CD4-positive, alpha-beta memory T cell (primary cell): ENCODE results near the gene TMEFF2. TPM values are rescaled to one million over a fixed set of nuclear protein-coding genes. Genes with fewer than 3 reads are reported as not detected.

Source experiments
- CTCF ChIA-PET: fragments of 350-600 bp; sonication (Branson Sonifier 250); formaldehyde crosslinking; loops from one replicate; lab custom pipeline; 2021; ENCODE audit warnings: inconsistent platforms; ENCODE audit not compliant: partially characterized antibody; lab: Charles Lee
- POLR2A ChIA-PET: fragments of 350-600 bp; sonication (Branson Sonifier 250); formaldehyde crosslinking; loops from one replicate; lab custom pipeline; 2021; ENCODE audit not compliant: partially characterized antibody; lab: Charles Lee
- DNase-seq, 5 donors: peaks; one replicate each; pipeline versions ENCODE4 v3.0.0 to v3.0.0-alpha.2; 2020 to 2022; ENCODE audit warnings: mixed read lengths in 1 of 5
- H3K27ac ChIP-seq: one replicate; pipeline ENCODE4 v1.7.0; 2013; ENCODE audit warnings: low read depth, low read length
- H3K27me3 ChIP-seq: 2 replicates; pipeline ENCODE4 v1.7.0; 2013; ENCODE audit warnings: mild to moderate bottlenecking, low read length, moderate library complexity; ENCODE audit not compliant: insufficient read depth
- H3K36me3 ChIP-seq: 2 replicates; pipeline ENCODE4 v1.7.0; 2013; ENCODE audit warnings: mild to moderate bottlenecking, low read length, moderate library complexity; ENCODE audit not compliant: insufficient read depth
- H3K4me1 ChIP-seq: 2 replicates; pipeline ENCODE4 v1.7.0; 2013; ENCODE audit warnings: mild to moderate bottlenecking, low read length, moderate library complexity; ENCODE audit not compliant: insufficient read depth
- H3K4me3 ChIP-seq, 2 donors: one replicate each; pipeline ENCODE4 v1.7.0; 2013; ENCODE audit warnings: low read length in 2 of 2, mild to moderate bottlenecking in 1 of 2
- H3K9me3 ChIP-seq, 2 donors: one replicate each; pipeline ENCODE4 v1.7.0; 2013; ENCODE audit warnings: low read length in 2 of 2, control low read depth in 1 of 2; ENCODE audit not compliant: control insufficient read depth in 1 of 2
- H3K27ac Mint-ChIP-seq, 7 donors: one replicate each; pipeline ENCODE4 v1.8.0; 2020 to 2021; ENCODE audit warnings: mixed read lengths in 7 of 7, mild to moderate bottlenecking in 6 of 7, inconsistent platforms in 3 of 7, moderate library complexity in 3 of 7
- H3K27me3 Mint-ChIP-seq, 2 donors: one replicate each; pipeline ENCODE4 v1.8.0; 2020 to 2021; ENCODE audit warnings: mixed read lengths in 2 of 2
- H3K36me3 Mint-ChIP-seq, 2 donors: one replicate each; pipeline ENCODE4 v1.8.0; 2020 to 2021; ENCODE audit warnings: mixed read lengths in 2 of 2, inconsistent platforms in 1 of 2, mild to moderate bottlenecking in 1 of 2
- H3K4me1 Mint-ChIP-seq, 4 donors: one replicate each; pipeline ENCODE4 v1.8.0; 2020 to 2021; ENCODE audit warnings: mixed read lengths in 4 of 4, mild to moderate bottlenecking in 1 of 4
- H3K4me3 Mint-ChIP-seq, 8 donors: one replicate each; pipeline ENCODE4 v1.8.0; 2020 to 2021; ENCODE audit warnings: mixed read lengths in 8 of 8, mild to moderate bottlenecking in 7 of 8, moderate library complexity in 6 of 8, inconsistent platforms in 3 of 8
- H3K9me3 Mint-ChIP-seq, 8 donors: one replicate each; pipeline ENCODE4 v1.8.0; 2020 to 2021; ENCODE audit warnings: mixed read lengths in 8 of 8, mild to moderate bottlenecking in 5 of 8, inconsistent platforms in 3 of 8, moderate library complexity in 1 of 8
- intact Hi-C: fragments of 100-400 bp; cut with micrococcal nuclease; formaldehyde crosslinking; loops from one replicate; pipeline ENCODE4 v1.15.1; 2023
- polyA plus RNA-seq, 2 donors: library from polyadenylated mRNA; unstranded; fragments of 300-500 nt; fragmentation: Illumina TruSeq; gene quantifications; one replicate each; pipeline ENCODE4 v1.2.3, GENCODE V29; 2021
- total RNA-seq, 2 experiments: library from RNA; stranded (reverse); gene quantifications; one replicate each; pipeline ENCODE4 v1.2.3, GENCODE V29; 2021

Gene TMEFF2
- total and polyA plus RNA-seq, 4 experiments from 2014 or later = not detected

DNA sequence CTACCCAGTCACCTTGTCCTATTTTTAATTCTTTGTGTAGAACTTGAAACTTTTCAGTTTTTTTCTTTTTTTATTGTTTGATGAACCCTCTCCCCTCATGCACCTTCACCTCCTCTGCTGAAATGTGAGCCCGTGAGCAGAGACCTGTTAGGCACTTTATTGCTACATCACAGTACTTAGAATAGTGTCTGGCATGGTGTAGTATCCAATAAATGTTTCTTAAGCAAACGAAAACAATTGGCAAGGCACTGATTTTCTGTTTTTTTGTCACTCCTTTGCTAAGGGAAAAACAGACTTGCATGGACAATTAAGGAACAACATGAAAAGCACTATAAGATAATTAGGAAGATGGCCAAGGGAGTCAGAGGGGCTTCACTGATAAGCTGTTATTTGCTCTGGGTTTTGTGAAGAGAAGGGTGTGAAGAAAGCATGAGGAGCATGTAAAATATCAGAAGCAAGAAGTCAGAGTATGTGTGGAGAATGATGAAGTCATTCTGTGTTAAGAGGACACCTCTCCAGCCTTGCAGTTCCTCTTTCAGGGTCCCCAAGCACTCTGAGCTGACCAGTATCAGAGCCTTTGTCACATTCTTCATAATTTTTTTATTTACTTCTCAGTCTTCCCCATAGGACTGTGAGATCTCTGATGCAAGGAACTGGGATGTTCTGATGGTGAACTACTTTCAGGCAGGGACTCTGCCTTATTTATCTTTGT, 248.1 kb downstream of the TMEFF2 start:
- Histone ChIP-seq H3K27ac (no peak overlapping the region), H3K27me3 (no peaks in the 10 kb centered on the region), H3K36me3 (no peaks in the 10 kb centered on the region), H3K4me1 (no peaks in the 10 kb centered on the region), H3K4me3 (no peak overlapping the region), H3K9me3 (no peaks in the 10 kb centered on the region)
- CTCF ChIA-PET = no interaction called here
- intact Hi-C loops = no loop called here
- POLR2A ChIA-PET = no interaction called here
- no peak overlapping the region for H3K4me3 Mint-ChIP-seq
- H3K27ac Mint-ChIP-seq = no peak overlapping the region
- no peaks in the 10 kb centered on the region for H3K36me3 Mint-ChIP-seq
- H3K27me3 Mint-ChIP-seq = peaks cover 3 to 8% of the 10 kb centered on the region in 2 donors
- H3K9me3 Mint-ChIP-seq = peaks cover 0 to 2% (median 0%) of the 10 kb centered on the region in 8 donors
- no peaks in the 10 kb centered on the region for H3K4me1 Mint-ChIP-seq
- no peak for DNase-seq

DNA sequence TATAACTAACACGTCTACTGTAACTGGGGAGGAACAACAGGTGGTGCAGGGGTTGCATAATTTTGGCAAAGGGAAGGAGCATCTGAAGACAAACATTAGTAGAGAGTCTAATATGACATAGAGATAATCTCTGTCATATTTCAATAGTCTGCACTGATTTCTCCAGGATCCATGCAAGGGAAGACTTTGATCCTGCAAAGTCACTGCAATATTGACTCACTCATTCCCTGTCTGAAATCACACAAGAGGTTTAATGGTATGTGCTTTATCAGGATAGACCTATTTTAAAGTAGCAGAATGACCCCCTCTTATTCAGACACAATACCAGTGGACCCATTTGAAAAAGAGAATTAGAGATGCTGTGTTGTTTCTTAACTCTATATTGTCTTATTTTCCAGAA, 249.1 kb downstream of the TMEFF2 start:
- Mint-ChIP-seq H3K9me3 (peaks cover 0 to 2% (median 0%) of the 10 kb centered on the region in 8 donors), H3K4me1 (no peaks in the 10 kb centered on the region), H3K27me3 (peaks cover 3 to 11% of the 10 kb centered on the region in 2 donors), H3K4me3 (no peak overlapping the region), H3K36me3 (no peaks in the 10 kb centered on the region), H3K27ac (no peak overlapping the region)
- Histone ChIP-seq H3K27me3 (no peaks in the 10 kb centered on the region), H3K9me3 (no peaks in the 10 kb centered on the region), H3K4me3 (no peak overlapping the region), H3K36me3 (no peaks in the 10 kb centered on the region), H3K4me1 (no peaks in the 10 kb centered on the region), H3K27ac (no peak overlapping the region)
- CTCF ChIA-PET = no interaction called here
- intact Hi-C loops = no loop called here
- no peak for DNase-seq
- POLR2A ChIA-PET = no interaction called here

DNA sequence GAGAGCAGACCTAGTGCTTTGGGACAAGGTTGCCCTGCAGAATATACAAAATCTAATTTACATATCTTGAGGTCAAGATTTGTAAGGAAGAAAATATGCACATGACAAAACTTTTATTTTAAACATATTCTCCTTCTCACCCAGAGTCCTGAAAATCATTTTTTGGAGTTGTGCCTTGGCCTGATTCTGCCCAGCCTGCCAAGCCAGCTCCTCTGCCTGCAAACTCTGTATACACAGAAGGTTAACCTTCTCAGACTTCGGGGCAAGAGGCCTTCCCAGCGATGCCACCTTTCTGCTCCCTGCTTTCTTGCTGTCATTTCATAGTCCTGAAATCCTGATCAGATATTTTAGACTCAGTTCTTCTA, 252.0 kb downstream of the TMEFF2 start:
- ChIA-PET POLR2A (no interaction called here), CTCF (interaction anchor here (1.7 kb wide), 1 partner anchor 8 kb away, joined by 4 read pairs; no protein-coding TSS in a partner anchor)
- no peaks in the 10 kb centered on the region for H3K9me3 ChIP-seq
- no peak overlapping the region for H3K27ac ChIP-seq
- Mint-ChIP-seq H3K27me3 (peaks cover 6 to 15% of the 10 kb centered on the region in 2 donors), H3K36me3 (no peaks in the 10 kb centered on the region), H3K27ac (no peak overlapping the region), H3K4me1 (no peaks in the 10 kb centered on the region), H3K9me3 (no peaks in the 10 kb centered on the region), H3K4me3 (no peak overlapping the region)
- no peak overlapping the region for H3K4me3 ChIP-seq
- no peaks in the 10 kb centered on the region for H3K27me3 ChIP-seq
- intact Hi-C loops = no loop called here
- DNase-seq = no peak
- no peaks in the 10 kb centered on the region for H3K4me1 ChIP-seq
- H3K36me3 ChIP-seq = no peaks in the 10 kb centered on the region

DNA sequence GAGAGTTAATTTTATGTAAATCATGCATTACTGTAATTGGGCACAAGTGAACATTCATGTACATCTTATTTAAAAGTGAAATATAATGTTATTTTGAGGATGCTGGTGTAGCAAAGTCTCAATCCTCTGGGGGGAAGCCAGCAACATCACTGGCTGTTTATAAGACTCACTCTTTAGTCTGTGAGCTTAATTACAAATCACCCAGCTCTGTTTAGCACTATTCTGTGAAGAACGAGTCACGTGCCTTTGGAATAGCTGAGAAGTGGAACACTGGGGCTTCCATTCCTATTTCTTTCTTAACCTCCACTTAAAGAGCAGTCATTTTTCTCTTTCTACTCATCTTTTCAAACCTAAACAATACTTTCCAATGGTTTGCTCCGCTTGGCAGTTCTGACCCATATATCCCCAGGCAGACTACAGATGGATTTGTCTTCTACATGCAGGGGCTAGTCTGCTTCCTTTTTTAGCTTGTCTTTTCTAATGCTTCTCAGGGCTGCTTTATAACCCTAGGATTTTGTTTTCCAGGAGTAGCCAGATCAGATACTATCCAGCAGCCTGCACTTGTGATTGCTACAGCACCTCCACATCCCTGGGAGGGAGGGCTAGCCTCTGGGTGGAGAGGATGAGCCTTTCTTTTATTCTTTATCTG, 252.5 kb downstream of the TMEFF2 start:
- ChIA-PET CTCF (no interaction called here), POLR2A (no interaction called here)
- Histone ChIP-seq H3K27ac (no peak overlapping the region), H3K4me3 (no peak overlapping the region), H3K4me1 (no peaks in the 10 kb centered on the region), H3K36me3 (no peaks in the 10 kb centered on the region), H3K9me3 (no peaks in the 10 kb centered on the region), H3K27me3 (no peaks in the 10 kb centered on the region)
- DNase-seq = no peak
- H3K4me1 Mint-ChIP-seq = no peaks in the 10 kb centered on the region
- H3K4me3 Mint-ChIP-seq = no peak overlapping the region
- no peak overlapping the region for H3K27ac Mint-ChIP-seq
- peaks cover 4 to 12% of the 10 kb centered on the region in 2 donors for H3K27me3 Mint-ChIP-seq
- no peaks in the 10 kb centered on the region for H3K9me3 Mint-ChIP-seq
- no peaks in the 10 kb centered on the region for H3K36me3 Mint-ChIP-seq
- intact Hi-C loops = no loop called here

DNA sequence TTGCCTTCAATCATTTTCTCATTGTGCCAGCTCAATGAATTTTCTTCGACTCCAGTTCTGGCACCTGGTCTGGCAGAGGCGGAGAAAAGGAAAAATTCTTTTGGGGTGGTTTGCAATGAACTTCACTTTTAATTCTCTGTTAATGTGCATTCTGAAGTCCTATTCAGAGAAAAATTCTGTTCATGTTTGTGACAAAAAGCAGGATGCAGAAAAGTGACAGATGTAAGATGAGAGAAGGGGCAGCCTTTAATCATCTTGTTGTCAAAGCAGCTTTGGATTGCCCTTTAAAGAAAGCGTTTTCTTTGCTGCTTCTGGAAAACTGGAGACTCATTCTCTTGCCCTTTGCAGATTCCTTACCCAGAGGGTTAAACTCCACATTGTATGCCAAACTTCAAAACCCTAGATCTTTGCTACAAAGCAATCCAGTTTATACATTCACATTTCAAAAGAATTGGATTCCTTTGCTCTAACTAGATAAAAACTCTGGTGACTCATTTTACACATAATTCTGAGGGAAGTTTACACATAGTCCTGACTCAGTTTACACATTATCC, 253.3 kb downstream of the TMEFF2 start:
- no peak overlapping the region for H3K27ac ChIP-seq
- H3K4me1 ChIP-seq = no peaks in the 10 kb centered on the region
- ChIA-PET CTCF (no interaction called here), POLR2A (no interaction called here)
- H3K9me3 Mint-ChIP-seq = no peaks in the 10 kb centered on the region
- no peak for DNase-seq
- H3K36me3 Mint-ChIP-seq = no peaks in the 10 kb centered on the region
- intact Hi-C loops = no loop called here
- no peak overlapping the region for H3K27ac Mint-ChIP-seq
- H3K27me3 Mint-ChIP-seq = peaks cover 6 to 12% of the 10 kb centered on the region in 2 donors
- no peaks in the 10 kb centered on the region for H3K27me3 ChIP-seq
- no peaks in the 10 kb centered on the region for H3K9me3 ChIP-seq
- no peak overlapping the region for H3K4me3 ChIP-seq
- no peak overlapping the region for H3K4me3 Mint-ChIP-seq
- H3K36me3 ChIP-seq = no peaks in the 10 kb centered on the region
- H3K4me1 Mint-ChIP-seq = no peaks in the 10 kb centered on the region

DNA sequence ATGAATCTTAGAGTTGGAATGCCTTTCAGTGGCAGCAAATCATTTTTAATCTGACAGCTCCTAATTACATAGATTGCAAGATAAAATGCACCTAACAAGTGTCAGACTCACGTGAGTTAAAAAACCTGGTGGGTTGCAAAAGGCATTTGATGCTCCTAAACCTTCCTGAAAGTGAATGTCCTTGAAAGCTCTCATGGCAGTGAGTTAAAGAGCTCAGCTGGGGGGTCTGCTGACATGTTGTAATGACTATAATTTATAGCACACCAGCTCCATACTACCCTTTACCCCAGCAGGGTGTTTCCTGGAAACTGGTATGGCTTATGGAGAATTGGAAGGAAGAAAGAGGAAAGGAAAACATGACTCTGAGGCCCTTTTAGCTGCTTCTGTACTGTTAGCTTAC, 256.0 kb downstream of the TMEFF2 start:
- peaks cover 11 to 17% of the 10 kb centered on the region in 2 donors for H3K27me3 Mint-ChIP-seq
- no peak for DNase-seq
- no peak overlapping the region for H3K4me3 Mint-ChIP-seq
- Histone ChIP-seq H3K4me3 (no peak overlapping the region), H3K27ac (no peak overlapping the region), H3K27me3 (no peaks in the 10 kb centered on the region), H3K4me1 (no peaks in the 10 kb centered on the region), H3K9me3 (no peaks in the 10 kb centered on the region), H3K36me3 (no peaks in the 10 kb centered on the region)
- no peaks in the 10 kb centered on the region for H3K4me1 Mint-ChIP-seq
- no peaks in the 10 kb centered on the region for H3K9me3 Mint-ChIP-seq
- CTCF ChIA-PET = no interaction called here
- intact Hi-C loops = no loop called here
- no peak overlapping the region for H3K27ac Mint-ChIP-seq
- no peaks in the 10 kb centered on the region for H3K36me3 Mint-ChIP-seq
- POLR2A ChIA-PET = no interaction called here

DNA sequence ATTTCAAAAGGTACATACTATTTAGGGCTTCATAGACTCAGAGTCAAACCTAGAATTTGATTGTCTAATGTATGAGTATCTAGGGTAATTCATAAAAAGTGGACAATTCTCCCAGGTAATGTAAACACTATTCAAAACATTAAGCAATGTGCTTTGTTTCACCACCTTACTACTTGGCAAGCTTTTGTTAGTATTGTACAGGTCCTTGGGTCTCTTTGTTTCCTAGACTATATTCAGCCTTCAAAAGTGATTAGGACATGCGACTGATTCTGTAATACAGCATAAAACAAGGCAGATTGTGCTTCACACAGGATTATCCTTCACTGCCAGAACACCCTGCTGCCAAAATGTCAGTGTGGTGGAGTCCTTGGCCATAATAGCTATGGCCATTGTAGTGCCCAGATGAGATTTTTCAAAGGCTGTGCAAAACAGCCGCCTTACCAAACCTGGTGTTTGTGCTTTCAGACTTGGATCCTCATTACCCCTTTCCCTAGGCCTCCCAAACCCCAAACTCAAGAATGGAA, 257.8 kb downstream of the TMEFF2 start:
- Histone ChIP-seq H3K36me3 (no peaks in the 10 kb centered on the region), H3K4me3 (no peak overlapping the region), H3K9me3 (no peaks in the 10 kb centered on the region), H3K27me3 (no peaks in the 10 kb centered on the region), H3K27ac (no peak overlapping the region), H3K4me1 (no peaks in the 10 kb centered on the region)
- H3K36me3 Mint-ChIP-seq = no peaks in the 10 kb centered on the region
- H3K9me3 Mint-ChIP-seq = no peaks in the 10 kb centered on the region
- no peak overlapping the region for H3K4me3 Mint-ChIP-seq
- intact Hi-C loops = no loop called here
- H3K4me1 Mint-ChIP-seq = no peaks in the 10 kb centered on the region
- DNase-seq = no peak
- CTCF ChIA-PET = no interaction called here
- H3K27me3 Mint-ChIP-seq = peaks cover 14 to 19% of the 10 kb centered on the region in 2 donors
- no peak overlapping the region for H3K27ac Mint-ChIP-seq
- POLR2A ChIA-PET = no interaction called here
